RWPE1 (cell line): ENCODE results near the gene MORC2.

Source experiments
- CTCF ChIA-PET: fragments of 350-600 bp; sonication (Branson Sonifier 250); formaldehyde crosslinking; extraction: SDS; loops from one replicate; lab custom pipeline; 2021; lab: Yijun Ruan, JAX
- POLR2A ChIA-PET: fragments of 400-600 bp; formaldehyde crosslinking; extraction: SDS; loops from one replicate; lab custom pipeline; 2020; ENCODE audit warnings: antibody characterized with exemption; ENCODE audit not compliant: low non-redundant PET; lab: Yijun Ruan, JAX
- DNase-seq: peaks from one replicate; pipeline ENCODE4 v3.0.0; 2012; ENCODE audit warnings: low spot score
- H3K27ac ChIP-seq: fragments of 450-650 bp; 2 replicates; pipeline ENCODE4 v1.5.1; 2017
- TF ChIP-seq, protein P1 (sequence below): fragments of 450-650 bp; conservative IDR thresholded peaks from 2 replicates; pipeline ENCODE4 v1.5.1; 2017; ENCODE audit warnings: low read depth, mild to moderate bottlenecking

The MORC2 gene

DNA sequence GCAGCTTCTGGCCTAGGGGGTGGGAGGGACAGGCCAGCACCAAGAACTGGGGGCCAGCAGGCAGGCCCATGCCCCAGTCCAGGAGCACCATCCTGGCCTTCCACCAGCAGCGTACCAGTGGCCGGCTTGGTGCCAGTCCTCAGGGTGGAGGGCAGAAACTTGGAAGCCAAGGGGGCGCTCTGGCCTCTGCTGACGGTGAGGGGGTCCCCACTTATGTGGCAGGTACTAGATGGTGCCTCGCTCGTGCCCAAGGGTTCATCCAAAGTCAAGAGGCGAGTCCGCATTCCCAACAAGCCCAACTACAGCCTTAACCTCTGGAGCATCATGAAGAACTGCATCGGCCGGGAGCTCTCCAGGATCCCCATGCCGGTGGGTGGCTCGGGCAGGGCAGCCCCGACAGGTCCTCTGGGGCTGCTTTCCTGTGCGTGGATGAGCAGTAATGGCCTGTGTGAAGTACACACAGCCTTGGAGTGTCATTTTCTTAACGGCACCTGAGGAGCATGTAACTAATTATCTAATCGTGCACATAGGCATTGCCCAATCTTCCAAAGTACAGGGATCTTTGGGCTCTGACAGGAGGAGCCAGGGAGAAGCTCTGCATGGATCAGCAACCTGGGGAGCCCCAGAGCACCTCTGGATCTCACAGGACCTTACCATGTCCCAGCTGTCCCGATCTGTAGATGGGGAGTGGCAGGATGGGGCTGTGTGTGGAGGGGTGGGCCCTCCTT is 79.1 kb downstream of the MORC2 start:
- CTCF ChIA-PET, result interaction anchor here (0.5 kb wide), 1 partner anchor 160 kb away, joined by 3 read pairs; no protein-coding TSS in a partner anchor
- DNase-seq, result no peak
- TF ChIP-seq, protein P1, sequence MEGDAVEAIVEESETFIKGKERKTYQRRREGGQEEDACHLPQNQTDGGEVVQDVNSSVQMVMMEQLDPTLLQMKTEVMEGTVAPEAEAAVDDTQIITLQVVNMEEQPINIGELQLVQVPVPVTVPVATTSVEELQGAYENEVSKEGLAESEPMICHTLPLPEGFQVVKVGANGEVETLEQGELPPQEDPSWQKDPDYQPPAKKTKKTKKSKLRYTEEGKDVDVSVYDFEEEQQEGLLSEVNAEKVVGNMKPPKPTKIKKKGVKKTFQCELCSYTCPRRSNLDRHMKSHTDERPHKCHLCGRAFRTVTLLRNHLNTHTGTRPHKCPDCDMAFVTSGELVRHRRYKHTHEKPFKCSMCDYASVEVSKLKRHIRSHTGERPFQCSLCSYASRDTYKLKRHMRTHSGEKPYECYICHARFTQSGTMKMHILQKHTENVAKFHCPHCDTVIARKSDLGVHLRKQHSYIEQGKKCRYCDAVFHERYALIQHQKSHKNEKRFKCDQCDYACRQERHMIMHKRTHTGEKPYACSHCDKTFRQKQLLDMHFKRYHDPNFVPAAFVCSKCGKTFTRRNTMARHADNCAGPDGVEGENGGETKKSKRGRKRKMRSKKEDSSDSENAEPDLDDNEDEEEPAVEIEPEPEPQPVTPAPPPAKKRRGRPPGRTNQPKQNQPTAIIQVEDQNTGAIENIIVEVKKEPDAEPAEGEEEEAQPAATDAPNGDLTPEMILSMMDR, result no peak
- POLR2A ChIA-PET, result no interaction called here
- H3K27ac ChIP-seq, result no peak overlapping the region

DNA sequence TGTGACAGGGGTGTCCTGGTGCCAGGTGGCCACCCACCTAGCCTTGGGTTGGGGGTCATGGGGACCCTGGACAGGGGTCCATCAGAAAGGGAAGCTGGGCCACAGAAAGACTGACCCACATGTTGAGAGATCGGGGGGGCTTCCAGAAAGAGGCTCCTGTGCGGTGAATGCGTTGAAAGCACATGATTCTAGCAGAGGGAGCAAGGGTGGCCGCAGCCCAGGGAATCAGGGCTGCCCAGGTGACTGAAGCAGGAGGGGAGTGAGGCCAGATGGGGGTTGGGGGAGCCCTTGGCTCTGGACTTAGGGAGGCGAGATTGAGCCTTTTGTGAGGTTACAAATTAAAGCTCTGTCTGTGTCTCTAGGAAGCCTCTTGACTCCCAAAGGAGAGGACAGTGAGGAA is 80.7 kb downstream of the MORC2 start:
- ChIA-PET POLR2A (no interaction called here), CTCF (interaction anchor here (0.9 kb wide), 1 partner anchor 125 kb away, joined by 4 read pairs; no protein-coding TSS in a partner anchor)
- DNase-seq, result no peak
- TF ChIP-seq, protein P1, result no peak
- no peak overlapping the region for H3K27ac ChIP-seq

DNA sequence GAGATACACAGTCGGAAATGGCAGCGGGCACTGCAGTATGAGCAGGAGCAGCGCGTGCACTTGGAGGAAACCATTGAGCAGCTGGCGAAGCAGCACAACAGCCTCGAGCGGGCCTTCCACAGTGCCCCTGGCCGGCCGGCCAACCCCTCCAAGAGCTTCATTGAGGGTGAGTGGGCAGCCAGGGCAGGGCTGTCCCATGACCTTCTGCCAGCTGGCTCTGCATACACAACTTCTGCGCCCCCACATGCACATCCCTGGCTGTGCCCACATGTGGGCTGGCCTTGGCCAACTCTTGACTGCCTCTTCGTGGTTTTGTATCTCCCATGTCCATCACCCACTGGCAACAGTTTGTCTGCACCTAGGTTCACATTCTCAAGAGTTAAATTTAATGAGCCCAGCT is 81.1 kb downstream of the MORC2 start:
- TF ChIP-seq, protein P1, result no peak
- POLR2A ChIA-PET, result no interaction called here
- no peak for DNase-seq
- CTCF ChIA-PET, result interaction anchor here (0.9 kb wide), 1 partner anchor 124 kb away, joined by 4 read pairs; no protein-coding TSS in a partner anchor
- no peak overlapping the region for H3K27ac ChIP-seq

DNA sequence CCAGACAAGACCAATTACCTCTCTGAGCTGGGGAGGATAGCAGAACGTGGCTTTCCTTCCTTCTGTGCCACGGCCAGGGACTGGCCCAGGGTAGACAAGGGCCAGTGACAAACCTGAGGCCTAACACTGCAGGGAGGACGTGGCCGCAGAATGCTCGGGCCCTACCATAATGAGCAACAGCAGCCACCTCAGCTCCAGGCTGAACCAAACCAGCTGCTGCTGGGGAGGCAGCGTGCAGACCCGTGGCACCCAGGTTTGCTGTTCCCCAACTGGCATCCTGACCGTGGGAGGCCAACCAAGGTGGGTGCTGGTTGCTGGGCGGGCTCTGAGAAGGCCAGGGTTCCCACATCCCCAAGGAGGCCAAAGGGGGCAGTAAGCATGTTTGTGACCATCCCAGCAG is 83.0 kb downstream of the MORC2 start:
- TF ChIP-seq, protein P1, result no peak
- DNase-seq, result no peak
- CTCF ChIA-PET, result no interaction called here
- POLR2A ChIA-PET, result no interaction called here
- H3K27ac ChIP-seq, result no peak overlapping the region

DNA sequence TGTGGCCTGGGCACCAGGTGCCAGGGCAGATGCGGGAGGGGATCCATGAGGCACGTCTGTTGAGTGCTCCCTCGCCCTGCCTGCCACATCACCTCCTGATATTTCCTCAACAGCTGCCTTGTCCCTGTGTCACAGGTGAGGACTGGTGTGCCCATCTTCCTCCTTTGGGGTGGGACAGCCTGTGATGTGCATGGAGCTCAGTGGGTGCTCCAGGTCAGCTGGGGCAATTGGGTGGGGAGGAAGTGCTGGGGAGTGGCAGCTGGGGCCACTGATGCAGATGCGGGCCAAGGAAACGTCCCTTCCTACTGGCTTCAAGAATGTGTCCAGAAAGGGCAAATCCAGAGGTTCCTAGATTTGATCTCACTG is 83.6 kb downstream of the MORC2 start:
- CTCF ChIA-PET, result no interaction called here
- DNase-seq, result no peak
- POLR2A ChIA-PET, result no interaction called here
- 0 out of 2 replicates have a peak overlapping the region, but pooled peaks have one; percentile 6 for H3K27ac ChIP-seq
- TF ChIP-seq, protein P1, result no peak

DNA sequence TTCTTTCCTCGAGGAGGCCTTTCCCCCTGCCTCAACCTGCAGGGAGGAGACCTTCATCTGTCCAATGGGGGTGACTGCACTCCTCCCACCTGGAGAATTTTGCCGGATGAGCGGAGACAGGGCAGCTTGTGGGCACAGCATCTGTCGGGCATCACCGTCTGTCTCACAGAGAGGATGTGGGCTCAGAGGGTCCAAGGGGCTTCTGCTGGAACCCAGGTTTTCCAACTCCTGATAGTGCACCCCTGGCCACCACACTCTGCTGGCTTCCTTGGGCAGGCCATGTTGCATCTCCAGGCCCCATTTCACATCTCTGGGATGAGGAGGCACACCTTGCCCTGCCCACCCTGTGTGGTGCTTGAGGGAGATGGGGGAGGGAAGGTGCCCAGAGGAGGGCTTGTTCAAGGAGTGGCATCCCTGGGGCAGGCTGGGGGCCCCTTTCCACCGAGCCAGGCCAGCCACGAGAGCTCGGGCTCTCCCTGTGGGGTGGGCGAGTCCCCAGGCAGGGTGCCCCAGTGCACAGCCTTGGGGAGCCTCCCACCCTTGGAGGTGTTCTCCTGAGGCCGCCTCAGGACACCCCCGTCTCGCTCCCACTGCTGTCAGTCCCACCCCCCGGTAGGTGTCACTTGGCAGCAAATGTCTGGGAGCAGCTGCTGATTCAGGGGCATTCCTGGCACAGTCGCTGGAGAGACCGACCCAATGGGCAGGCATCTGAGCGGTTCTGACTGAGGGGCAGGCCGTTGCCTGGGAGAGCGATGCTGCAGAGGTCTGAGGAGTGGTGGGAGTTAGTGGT is 84.2 kb downstream of the MORC2 start:
- POLR2A ChIA-PET, result no interaction called here
- CTCF ChIA-PET, result no interaction called here
- TF ChIP-seq, protein P1, result no peak
- 0 out of 2 replicates have a peak overlapping the region, but pooled peaks have one; percentile 6 for H3K27ac ChIP-seq
- no peak for DNase-seq
